Measurements from ENCODE around the gene DLGAP1.

Gene DLGAP1

GRCh38 chr18:3810296-3810695, 644.8 kb downstream of the DLGAP1 start:
- TF ChIP-seq CTCF (IDR thresholded peaks at IDR 0.05; ENCODE audit: poor library complexity, severe bottlenecking): no peak
- Histone ChIP-seq H3K4me3 (ENCODE audit: severe bottlenecking) (no peak overlapping the region), H3K27me3 (ENCODE audit: insufficient read depth, poor library complexity, severe bottlenecking) (no peaks in the 10 kb centered on the region), H3K9me3 (ENCODE audit: severe bottlenecking) (no peaks in the 10 kb centered on the region), H3K4me1 (ENCODE audit: insufficient read depth, poor library complexity, severe bottlenecking) (peaks cover 2% of the 10 kb centered on the region), H3K27ac (ENCODE audit: poor library complexity, severe bottlenecking) (no peak overlapping the region), H3K36me3 (ENCODE audit: low read depth) (no peaks in the 10 kb centered on the region)
- no peak for ATAC-seq (ENCODE audit: low read depth)
- no peak for DNase-seq (ENCODE audit: low spot score)

- ATAC-seq (ENCODE audit: low read depth): no peak
- Histone ChIP-seq H3K27me3 (ENCODE audit: insufficient read depth, poor library complexity, severe bottlenecking) (no peaks in the 10 kb centered on the region), H3K9me3 (ENCODE audit: severe bottlenecking) (no peaks in the 10 kb centered on the region), H3K27ac (ENCODE audit: poor library complexity, severe bottlenecking) (no peak overlapping the region), H3K4me3 (ENCODE audit: severe bottlenecking) (no peak overlapping the region), H3K36me3 (ENCODE audit: low read depth) (no peaks in the 10 kb centered on the region), H3K4me1 (ENCODE audit: insufficient read depth, poor library complexity, severe bottlenecking) (no peaks in the 10 kb centered on the region)
- no peak for DNase-seq (ENCODE audit: low spot score)
- no peak for TF ChIP-seq CTCF (IDR thresholded peaks at IDR 0.05; ENCODE audit: poor library complexity, severe bottlenecking)
These were observed 645.9 kb downstream of the DLGAP1 start for GRCh38 chr18:3808985-3809780.

- Histone ChIP-seq H3K9me3 (ENCODE audit: severe bottlenecking) (no peaks in the 10 kb centered on the region), H3K4me3 (ENCODE audit: severe bottlenecking) (no peak overlapping the region), H3K27me3 (ENCODE audit: insufficient read depth, poor library complexity, severe bottlenecking) (no peaks in the 10 kb centered on the region), H3K27ac (ENCODE audit: poor library complexity, severe bottlenecking) (no peak overlapping the region), H3K36me3 (ENCODE audit: low read depth) (no peaks in the 10 kb centered on the region), H3K4me1 (ENCODE audit: insufficient read depth, poor library complexity, severe bottlenecking) (no peaks in the 10 kb centered on the region)
- ATAC-seq (ENCODE audit: low read depth): no peak
- no peak for TF ChIP-seq CTCF (IDR thresholded peaks at IDR 0.05; ENCODE audit: poor library complexity, severe bottlenecking)
- DNase-seq (ENCODE audit: low spot score): no peak
These were observed 648.5 kb downstream of the DLGAP1 start for GRCh38 chr18:3806656-3807055.

GRCh38 chr18:3804336-3804735, 650.8 kb downstream of the DLGAP1 start:
- Histone ChIP-seq H3K27ac (ENCODE audit: poor library complexity, severe bottlenecking) (no peak overlapping the region), H3K4me1 (ENCODE audit: insufficient read depth, poor library complexity, severe bottlenecking) (no peaks in the 10 kb centered on the region), H3K4me3 (ENCODE audit: severe bottlenecking) (no peak overlapping the region), H3K9me3 (ENCODE audit: severe bottlenecking) (no peaks in the 10 kb centered on the region), H3K27me3 (ENCODE audit: insufficient read depth, poor library complexity, severe bottlenecking) (no peaks in the 10 kb centered on the region), H3K36me3 (ENCODE audit: low read depth) (no peaks in the 10 kb centered on the region)
- DNase-seq (ENCODE audit: low spot score): no peak
- no peak for TF ChIP-seq CTCF (IDR thresholded peaks at IDR 0.05; ENCODE audit: poor library complexity, severe bottlenecking)
- ATAC-seq (ENCODE audit: low read depth): no peak

- DNase-seq (ENCODE audit: low spot score) (no peak), ATAC-seq (ENCODE audit: low read depth) (no peak)
- TF ChIP-seq CTCF (IDR thresholded peaks at IDR 0.05; ENCODE audit: poor library complexity, severe bottlenecking): no peak
- no peaks in the 10 kb centered on the region for H3K36me3 ChIP-seq (ENCODE audit: low read depth)
- no peaks in the 10 kb centered on the region for H3K9me3 ChIP-seq (ENCODE audit: severe bottlenecking)
- no peak overlapping the region for H3K27ac ChIP-seq (ENCODE audit: poor library complexity, severe bottlenecking)
- H3K4me1 ChIP-seq (ENCODE audit: insufficient read depth, poor library complexity, severe bottlenecking): no peaks in the 10 kb centered on the region
- no peaks in the 10 kb centered on the region for H3K27me3 ChIP-seq (ENCODE audit: insufficient read depth, poor library complexity, severe bottlenecking)
- no peak overlapping the region for H3K4me3 ChIP-seq (ENCODE audit: severe bottlenecking)
These were observed 651.8 kb downstream of the DLGAP1 start for GRCh38 chr18:3803350-3803749.

All from RWPE2 (cell line).